ENCODE data around the gene MAN1C1.

DNA sequence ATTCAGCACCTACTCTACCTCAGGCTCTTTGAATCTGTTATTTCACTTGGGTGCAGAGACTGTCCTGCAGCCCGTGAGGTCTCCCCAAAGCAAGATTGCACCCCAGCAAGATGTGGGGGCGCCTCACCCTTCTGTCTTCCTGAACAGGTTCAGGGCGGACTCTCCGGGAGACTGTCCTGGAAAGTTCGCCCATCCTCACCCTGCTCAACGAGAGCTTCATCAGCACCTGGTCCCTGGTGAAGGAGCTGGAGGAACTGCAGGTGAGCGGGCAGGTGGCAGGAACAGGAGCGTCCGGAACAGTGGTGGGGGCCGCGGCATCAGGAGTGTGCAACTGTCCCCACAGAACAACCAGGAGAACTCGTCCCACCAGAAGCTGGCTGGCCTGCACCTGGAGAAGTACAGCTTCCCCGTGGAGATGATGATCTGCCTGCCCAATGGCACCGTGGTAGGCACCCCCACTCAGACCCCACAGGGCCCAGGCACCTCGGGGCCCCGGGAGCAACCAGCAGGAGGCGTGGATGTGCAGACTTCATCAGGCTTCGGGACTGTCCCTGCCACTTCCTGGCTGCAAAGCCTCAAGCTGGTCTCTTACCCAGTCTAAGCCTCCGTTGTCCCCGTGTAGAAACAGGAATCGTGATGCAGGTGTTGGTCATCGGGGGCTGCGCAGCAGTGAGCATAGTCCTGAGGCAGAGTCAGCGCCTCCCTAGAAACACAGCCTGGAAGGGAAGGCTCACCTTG, 197.3 kb downstream of the MAN1C1 start:
- TF ChIP-seq, protein P1, sequence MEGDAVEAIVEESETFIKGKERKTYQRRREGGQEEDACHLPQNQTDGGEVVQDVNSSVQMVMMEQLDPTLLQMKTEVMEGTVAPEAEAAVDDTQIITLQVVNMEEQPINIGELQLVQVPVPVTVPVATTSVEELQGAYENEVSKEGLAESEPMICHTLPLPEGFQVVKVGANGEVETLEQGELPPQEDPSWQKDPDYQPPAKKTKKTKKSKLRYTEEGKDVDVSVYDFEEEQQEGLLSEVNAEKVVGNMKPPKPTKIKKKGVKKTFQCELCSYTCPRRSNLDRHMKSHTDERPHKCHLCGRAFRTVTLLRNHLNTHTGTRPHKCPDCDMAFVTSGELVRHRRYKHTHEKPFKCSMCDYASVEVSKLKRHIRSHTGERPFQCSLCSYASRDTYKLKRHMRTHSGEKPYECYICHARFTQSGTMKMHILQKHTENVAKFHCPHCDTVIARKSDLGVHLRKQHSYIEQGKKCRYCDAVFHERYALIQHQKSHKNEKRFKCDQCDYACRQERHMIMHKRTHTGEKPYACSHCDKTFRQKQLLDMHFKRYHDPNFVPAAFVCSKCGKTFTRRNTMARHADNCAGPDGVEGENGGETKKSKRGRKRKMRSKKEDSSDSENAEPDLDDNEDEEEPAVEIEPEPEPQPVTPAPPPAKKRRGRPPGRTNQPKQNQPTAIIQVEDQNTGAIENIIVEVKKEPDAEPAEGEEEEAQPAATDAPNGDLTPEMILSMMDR (IDR thresholded peaks at IDR 0.05): no peak
- TF ChIP-seq EP300 (IDR thresholded peaks at IDR 0.05) (no peak), POLR2A (IDR thresholded peaks at IDR 0.05) (no peak)
